Coronary artery (tissue), 2 donors: ENCODE data around the gene CLGN.
"Not testable (repeated sequence)": the region's sequence is repeated elsewhere in the genome, so short reads cannot be mapped to it uniquely, and the experiment has no call there.

Experiments
- DNase-seq: peaks from one replicate; pipeline ENCODE4 v3.0.0-alpha.2; 2017; ENCODE audit warnings: low spot score
- H3K27ac ChIP-seq, 2 donors: fragments of 200-600 bp; sonication (generic); one replicate each; pipeline ENCODE4 v1.5.1; 2016 to 2019
- H3K4me3 ChIP-seq: fragments of 200-600 bp; sonication (generic); 2 replicates; pipeline ENCODE4 v1.5.1; 2016; ENCODE audit warnings: mild to moderate bottlenecking, moderate library complexity
- TF ChIP-seq, protein P1 (sequence below): fragments of 200-600 bp; sonication (generic); IDR thresholded peaks from one replicate; pipeline ENCODE4 v1.5.1; 2019; ENCODE audit warnings: antibody characterized with exemption

Gene CLGN

GRCh38 chr4:140450352-140450751, 22.9 kb upstream of the CLGN start:
- no peak overlapping the region for H3K4me3 ChIP-seq
- no peak overlapping the region for H3K27ac ChIP-seq
- TF ChIP-seq, protein P1, sequence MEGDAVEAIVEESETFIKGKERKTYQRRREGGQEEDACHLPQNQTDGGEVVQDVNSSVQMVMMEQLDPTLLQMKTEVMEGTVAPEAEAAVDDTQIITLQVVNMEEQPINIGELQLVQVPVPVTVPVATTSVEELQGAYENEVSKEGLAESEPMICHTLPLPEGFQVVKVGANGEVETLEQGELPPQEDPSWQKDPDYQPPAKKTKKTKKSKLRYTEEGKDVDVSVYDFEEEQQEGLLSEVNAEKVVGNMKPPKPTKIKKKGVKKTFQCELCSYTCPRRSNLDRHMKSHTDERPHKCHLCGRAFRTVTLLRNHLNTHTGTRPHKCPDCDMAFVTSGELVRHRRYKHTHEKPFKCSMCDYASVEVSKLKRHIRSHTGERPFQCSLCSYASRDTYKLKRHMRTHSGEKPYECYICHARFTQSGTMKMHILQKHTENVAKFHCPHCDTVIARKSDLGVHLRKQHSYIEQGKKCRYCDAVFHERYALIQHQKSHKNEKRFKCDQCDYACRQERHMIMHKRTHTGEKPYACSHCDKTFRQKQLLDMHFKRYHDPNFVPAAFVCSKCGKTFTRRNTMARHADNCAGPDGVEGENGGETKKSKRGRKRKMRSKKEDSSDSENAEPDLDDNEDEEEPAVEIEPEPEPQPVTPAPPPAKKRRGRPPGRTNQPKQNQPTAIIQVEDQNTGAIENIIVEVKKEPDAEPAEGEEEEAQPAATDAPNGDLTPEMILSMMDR, result no peak
- no peak for DNase-seq

- Histone ChIP-seq H3K4me3 (no peak overlapping the region), H3K27ac (no peak overlapping the region)
- TF ChIP-seq, protein P1, result no peak
- DNase-seq, result no peak
Measured at GRCh38 chr4:140448830-140449229, 21.4 kb upstream of the CLGN start.

- no peak for DNase-seq
- Histone ChIP-seq H3K27ac (no peak overlapping the region), H3K4me3 (no peak overlapping the region)
- TF ChIP-seq, protein P1, result no peak
Measured at GRCh38 chr4:140448162-140448561, 20.7 kb upstream of the CLGN start.

GRCh38 chr4:140444347-140444746, 16.9 kb upstream of the CLGN start:
- H3K27ac ChIP-seq, DNase-seq, H3K4me3 ChIP-seq: not testable (repeated sequence)

DNA sequence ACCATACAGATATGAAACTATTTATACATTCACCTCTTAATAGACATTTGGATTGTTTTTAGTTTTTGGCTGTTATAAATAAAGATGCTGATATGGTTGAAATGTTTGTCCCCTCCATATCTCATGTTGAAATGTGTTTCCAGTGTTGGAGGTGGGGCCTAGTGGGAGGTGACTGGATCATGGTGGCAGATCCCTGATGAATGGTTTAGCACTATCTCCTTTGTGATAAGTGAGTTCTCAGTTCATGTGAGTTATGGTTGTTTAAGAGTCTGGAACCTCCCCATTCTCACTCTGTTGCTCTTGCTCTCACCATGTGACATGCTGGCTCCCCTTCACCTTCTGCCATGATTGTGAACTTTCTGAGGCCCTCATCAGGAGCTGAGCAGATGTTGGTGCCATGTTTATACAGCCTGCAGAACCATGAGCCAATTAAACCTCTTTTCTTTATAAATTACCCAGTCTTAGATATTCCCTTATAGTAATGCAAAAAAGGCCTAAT, 12.2 kb upstream of the CLGN start:
- TF ChIP-seq, protein P1, result no peak
- no peak for DNase-seq
- no peak overlapping the region for H3K27ac ChIP-seq
- H3K4me3 ChIP-seq, result no peak overlapping the region

- no peak overlapping the region for H3K27ac ChIP-seq
- no peak for DNase-seq
- peak overlapping the region; percentile 88 for H3K4me3 ChIP-seq
- TF ChIP-seq, protein P1, result no peak
Measured at GRCh38 chr4:140427919-140428471, 547 bp upstream of the CLGN start.

DNA sequence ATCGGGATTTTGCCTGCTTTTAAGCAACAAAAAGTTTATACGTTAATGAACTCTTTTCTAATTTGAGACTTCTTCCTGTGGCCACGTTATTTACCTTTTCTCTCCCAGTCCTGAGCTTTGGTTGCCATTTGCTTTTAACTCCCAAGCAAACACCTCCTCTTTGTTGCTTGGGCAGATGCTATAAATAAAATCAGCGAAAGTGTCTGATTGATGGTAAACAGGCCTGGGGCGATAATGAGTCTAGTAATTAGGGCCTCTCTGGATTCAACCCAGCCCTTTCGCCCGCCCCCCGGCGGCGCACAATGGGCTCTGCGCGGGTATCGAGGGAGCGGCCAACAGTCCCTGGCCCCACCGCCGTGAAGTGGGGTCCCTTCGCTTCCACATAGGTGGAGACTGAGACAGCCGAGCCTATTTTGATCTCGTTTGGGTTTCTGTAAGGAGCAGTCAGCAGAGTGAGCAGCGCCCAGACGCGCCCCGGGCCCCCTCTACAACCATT, 790 bp downstream of the CLGN start:
- H3K4me3 ChIP-seq, result peak overlapping the region; percentile 88
- no peak for DNase-seq
- no peak overlapping the region for H3K27ac ChIP-seq
- TF ChIP-seq, protein P1, result no peak
